ENCODE measurements around the gene GNA12.

GNA12 gene

GRCh38 chr7:2869981-2870380 lies 25.9 kb upstream of the GNA12 start:
- in situ Hi-C loops (cut with MboI; ENCODE audit: low sequenced_read_pairs): loop anchor here (10.0 to 25.0 kb wide), 2 partner anchors 275 to 1017 kb away; no protein-coding TSS in a partner anchor

GRCh38 chr7:2866601-2867000 lies 22.5 kb upstream of the GNA12 start:
- in situ Hi-C loops (cut with MboI; ENCODE audit: low sequenced_read_pairs): loop anchor here (25.0 kb wide), 1 partner anchor 1021 kb away; no protein-coding TSS in a partner anchor

- in situ Hi-C loops (cut with MboI; ENCODE audit: low sequenced_read_pairs): loop anchor here (25.0 kb wide), 1 partner anchor 1022 kb away; no protein-coding TSS in a partner anchor
Observed at GRCh38 chr7:2864999-2865670, 21.0 kb upstream of the GNA12 start.

- in situ Hi-C loops (cut with MboI; ENCODE audit: low sequenced_read_pairs): loop anchor here (25.0 kb wide), 1 partner anchor 1023 kb away; no protein-coding TSS in a partner anchor
Observed at GRCh38 chr7:2864204-2864985, 20.3 kb upstream of the GNA12 start.

GRCh38 chr7:2863461-2864066 lies 19.5 kb upstream of the GNA12 start:
- in situ Hi-C loops (cut with MboI; ENCODE audit: low sequenced_read_pairs): loop anchor here (25.0 kb wide), 1 partner anchor 1024 kb away; no protein-coding TSS in a partner anchor

- in situ Hi-C loops (cut with MboI; ENCODE audit: low sequenced_read_pairs): loop anchor here (25.0 kb wide), 1 partner anchor 1024 kb away; no protein-coding TSS in a partner anchor
Observed at GRCh38 chr7:2862831-2863361, 18.8 kb upstream of the GNA12 start.

- in situ Hi-C loops (cut with MboI; ENCODE audit: low sequenced_read_pairs): loop anchor here (25.0 kb wide), 1 partner anchor 1026 kb away; no protein-coding TSS in a partner anchor
Observed at GRCh38 chr7:2861509-2861908, 17.4 kb upstream of the GNA12 start.

- in situ Hi-C loops (cut with MboI; ENCODE audit: low sequenced_read_pairs): loop anchor here (25.0 kb wide), 1 partner anchor 1027 kb away; no protein-coding TSS in a partner anchor
Observed at GRCh38 chr7:2860627-2861133, 16.6 kb upstream of the GNA12 start.

GRCh38 chr7:2859952-2860351 lies 15.8 kb upstream of the GNA12 start:
- in situ Hi-C loops (cut with MboI; ENCODE audit: low sequenced_read_pairs): loop anchor here (25.0 kb wide), 1 partner anchor 1027 kb away; no protein-coding TSS in a partner anchor

- in situ Hi-C loops (cut with MboI; ENCODE audit: low sequenced_read_pairs): loop anchor here (25.0 kb wide), 1 partner anchor 1029 kb away; no protein-coding TSS in a partner anchor
Observed at GRCh38 chr7:2858621-2859020, 14.5 kb upstream of the GNA12 start.

- in situ Hi-C loops (cut with MboI; ENCODE audit: low sequenced_read_pairs): loop anchor here (25.0 kb wide), 1 partner anchor 1031 kb away; no protein-coding TSS in a partner anchor
Observed at GRCh38 chr7:2856388-2857169, 12.5 kb upstream of the GNA12 start.

- in situ Hi-C loops (cut with MboI; ENCODE audit: low sequenced_read_pairs): loop anchor here (25.0 kb wide), 1 partner anchor 1032 kb away; no protein-coding TSS in a partner anchor
Observed at GRCh38 chr7:2855386-2855785, 11.3 kb upstream of the GNA12 start.

- in situ Hi-C loops (cut with MboI; ENCODE audit: low sequenced_read_pairs): loop anchor here (25.0 kb wide), 1 partner anchor 1034 kb away; no protein-coding TSS in a partner anchor
Observed at GRCh38 chr7:2853552-2853951, 9.4 kb upstream of the GNA12 start.

- in situ Hi-C loops (cut with MboI; ENCODE audit: low sequenced_read_pairs): loop anchor here (25.0 kb wide), 1 partner anchor 1034 kb away; no protein-coding TSS in a partner anchor
Observed at GRCh38 chr7:2853147-2853546, 9.0 kb upstream of the GNA12 start.

- in situ Hi-C loops (cut with MboI; ENCODE audit: low sequenced_read_pairs): loop anchor here (25.0 kb wide), 1 partner anchor 1036 kb away; no protein-coding TSS in a partner anchor
Observed at GRCh38 chr7:2851497-2851896, 7.4 kb upstream of the GNA12 start.

- in situ Hi-C loops (cut with MboI; ENCODE audit: low sequenced_read_pairs): loop anchor here (25.0 kb wide), 1 partner anchor 1037 kb away; no protein-coding TSS in a partner anchor
Observed at GRCh38 chr7:2849941-2850766, 6.0 kb upstream of the GNA12 start.

- in situ Hi-C loops (cut with MboI; ENCODE audit: low sequenced_read_pairs): no loop called here
Observed at GRCh38 chr7:2845034-2845592, 1.0 kb upstream of the GNA12 start.

GRCh38 chr7:2843711-2844152 lies 376 bp downstream of the GNA12 start:
- in situ Hi-C loops (cut with MboI; ENCODE audit: low sequenced_read_pairs): no loop called here

All from HL-60/S4 treated with retinoic acid at 250 ng/mL for 4 days and 3 days (cell line).